GM18508 (cell line): ENCODE data around the gene ANKRD40.
"Not testable (repeated sequence)": the region's sequence is repeated elsewhere in the genome, so short reads cannot be mapped to it uniquely, and the experiment has no call there.

Experiments used
- ATAC-seq: cut with Tn5 transposase; IDR thresholded peaks from one replicate; pipeline ENCODE4 v1.9.1; 2021; ENCODE audit warnings: moderate number of reproducible peaks; ENCODE audit not compliant: insufficient read depth, unreplicated experiment

Gene ANKRD40

DNA sequence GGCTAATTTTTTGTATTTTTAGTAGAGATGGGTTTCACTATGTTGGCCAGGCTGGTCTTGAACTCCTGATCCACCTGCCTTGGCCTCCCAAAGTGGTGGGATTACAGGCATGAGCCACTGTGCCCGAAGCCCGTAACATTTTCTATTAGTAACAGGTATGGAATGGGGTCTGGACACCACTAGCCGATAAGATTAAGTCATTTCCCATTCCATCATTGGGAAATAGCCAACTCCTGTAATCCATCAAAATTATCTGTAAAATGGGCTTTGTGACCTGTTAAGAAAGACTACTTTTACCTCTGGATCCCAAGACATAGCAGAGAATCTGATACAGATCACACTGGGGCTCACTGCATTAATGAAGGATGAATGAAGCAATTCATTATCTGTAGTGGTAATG is 7.8 kb upstream of the ANKRD40 start:
- no peak for ATAC-seq

DNA sequence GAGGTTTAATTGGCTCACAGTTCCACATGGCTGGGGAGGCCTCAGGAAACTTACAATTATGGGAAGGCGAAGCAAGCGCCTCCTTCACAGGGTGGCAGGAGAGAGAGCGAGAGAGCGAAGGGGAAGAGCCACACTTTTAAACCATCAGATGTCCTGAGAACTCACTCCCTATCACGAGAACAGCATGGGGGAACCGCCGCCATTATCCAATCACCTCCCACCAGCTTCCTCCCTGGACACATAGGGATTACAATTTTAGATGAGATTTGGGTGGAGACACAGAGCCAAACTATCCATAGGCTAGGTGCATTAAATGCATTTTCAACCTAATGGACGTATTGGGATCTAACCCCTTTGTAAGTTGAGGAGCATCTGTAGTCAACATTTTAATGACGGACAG is 4.9 kb upstream of the ANKRD40 start:
- no peak for ATAC-seq

DNA sequence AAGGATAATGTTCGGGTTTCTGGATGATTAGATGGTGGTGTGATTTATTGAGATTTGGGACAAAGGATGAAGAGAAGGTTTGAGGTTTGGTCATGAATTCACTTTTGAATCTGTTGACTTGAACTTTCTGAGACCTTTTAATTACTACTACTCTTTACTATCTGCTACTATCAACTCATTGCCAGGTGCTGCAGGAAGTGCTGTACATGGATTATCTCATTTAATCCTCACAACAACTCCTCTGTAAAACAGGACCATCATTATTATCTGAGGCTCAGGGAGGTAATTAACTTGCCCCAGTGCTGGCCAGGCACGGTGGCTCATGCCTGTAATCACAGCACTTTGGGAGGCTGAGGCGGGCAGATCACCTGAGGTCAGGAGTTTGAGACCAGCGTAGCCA is 2.9 kb upstream of the ANKRD40 start:
- no peak for ATAC-seq

DNA sequence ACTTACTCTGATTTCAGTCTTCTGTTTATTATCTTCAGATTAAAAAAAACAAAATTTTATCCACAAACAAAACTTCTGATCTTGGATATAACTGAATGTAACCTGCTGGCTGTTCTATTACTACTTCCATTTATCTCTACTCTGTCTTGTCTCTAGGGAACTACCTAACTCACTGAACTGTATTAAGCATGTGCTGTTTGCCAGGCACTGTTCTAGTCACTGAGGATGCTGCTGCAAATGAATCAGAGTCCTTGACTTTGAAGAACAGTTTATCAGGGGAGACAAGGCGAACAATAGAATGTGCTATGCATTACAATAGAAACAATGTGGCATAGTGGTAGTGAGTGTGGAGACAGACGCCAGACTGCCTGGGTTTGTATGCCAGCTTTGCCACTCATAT is 2.3 kb upstream of the ANKRD40 start:
- no peak for ATAC-seq

DNA sequence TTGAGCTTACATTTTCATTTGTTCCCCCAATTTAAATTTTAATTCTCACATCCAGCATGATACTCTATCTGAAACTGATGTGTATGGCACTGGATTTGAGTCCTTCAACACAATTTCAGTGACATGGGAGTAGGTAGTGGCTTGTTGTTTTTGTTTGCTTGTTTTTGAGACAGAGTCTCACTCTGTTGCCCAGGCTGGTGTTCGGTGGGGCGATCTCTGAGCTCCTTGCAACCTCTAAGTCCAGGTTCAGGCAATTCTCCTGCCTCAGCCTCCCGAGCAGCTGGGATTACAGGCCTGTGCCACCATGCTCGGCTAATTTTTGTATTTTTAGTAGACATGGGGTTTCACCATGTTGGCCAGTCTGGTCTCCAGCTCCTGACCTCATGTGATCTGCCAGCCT is 1.3 kb upstream of the ANKRD40 start:
- not testable (repeated sequence) for ATAC-seq

DNA sequence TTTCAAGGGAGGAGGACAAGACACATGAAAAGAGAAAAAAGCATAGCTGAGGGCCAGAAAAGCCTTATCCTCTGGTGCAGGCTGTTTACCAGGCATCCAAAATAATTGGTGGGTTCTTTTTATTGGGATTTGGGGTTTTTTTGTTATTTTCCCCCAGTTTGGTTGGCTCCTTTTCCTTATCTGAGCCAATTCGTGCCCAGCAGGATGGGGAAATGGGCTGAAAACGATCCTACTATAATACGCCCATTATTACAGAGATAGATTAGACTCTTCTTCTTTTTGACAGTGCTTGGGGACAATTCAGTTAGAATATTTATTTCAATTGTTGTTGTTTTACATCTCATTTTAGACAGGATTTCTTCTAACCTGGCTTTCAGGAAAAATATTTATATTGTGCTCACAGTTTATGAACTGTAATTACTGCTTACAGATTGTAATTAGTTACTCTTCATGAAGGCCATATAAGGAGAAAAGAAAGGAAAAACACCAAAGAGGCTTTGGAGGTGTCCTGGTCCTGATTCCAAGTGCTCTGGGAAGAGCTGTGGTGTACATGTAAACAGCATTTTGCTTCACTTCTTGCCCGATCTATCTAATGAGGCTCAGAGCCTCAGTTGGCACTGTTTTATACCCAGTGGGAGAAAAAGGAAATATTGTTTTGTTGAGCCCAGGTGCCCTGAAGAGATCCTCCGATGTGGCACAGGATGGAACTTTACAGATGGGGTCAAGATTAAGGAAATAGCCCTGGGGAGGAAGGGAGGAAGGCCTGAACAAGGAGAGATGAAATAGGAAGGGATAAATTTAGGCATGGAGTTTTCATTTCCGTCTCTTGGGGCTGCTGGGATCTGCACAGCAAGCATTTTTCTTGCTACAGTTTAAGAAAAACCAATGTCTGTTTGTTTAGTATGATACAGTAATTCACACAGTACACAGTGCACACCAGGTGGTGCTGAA is 611 bp upstream of the ANKRD40 start:
- no peak for ATAC-seq

DNA sequence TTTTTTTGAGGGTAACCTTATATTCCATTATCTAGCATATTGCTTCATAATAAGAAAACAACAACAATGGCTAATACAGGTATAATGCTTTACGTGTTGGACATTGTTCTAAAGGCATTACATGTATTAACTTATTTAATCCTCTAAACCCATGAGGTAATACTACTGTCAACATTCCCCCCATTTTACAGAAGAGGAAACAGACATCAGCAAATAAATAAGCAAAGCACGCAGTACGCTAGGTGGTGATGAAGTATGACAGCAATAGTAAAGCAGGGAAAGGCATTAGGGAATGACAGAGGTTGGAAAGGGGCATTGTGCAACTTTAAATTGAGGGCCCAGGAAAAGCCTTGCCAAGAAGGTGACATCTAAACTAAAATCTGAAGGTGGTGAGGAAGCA is 4.6 kb downstream of the ANKRD40 start:
- no peak for ATAC-seq

DNA sequence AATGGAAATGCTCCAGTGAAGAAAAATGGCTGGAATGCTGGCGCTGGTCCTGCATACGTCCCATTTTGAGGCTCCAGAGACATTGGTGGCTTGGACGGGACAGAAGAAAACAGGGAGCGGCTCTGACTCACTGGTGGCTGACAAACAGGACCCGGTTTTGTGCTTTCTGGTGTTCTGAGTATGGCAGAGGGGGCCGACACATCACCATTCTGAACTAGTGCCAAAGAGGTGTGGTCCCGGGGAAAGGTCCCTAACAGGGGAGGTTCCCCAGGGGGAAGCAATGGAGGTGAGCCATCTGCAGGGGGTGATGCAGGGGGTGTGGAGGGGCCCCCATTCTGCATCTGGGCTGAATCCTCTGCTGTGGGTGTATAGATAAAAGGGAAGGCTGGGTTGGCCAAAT is 8.3 kb downstream of the ANKRD40 start:
- no peak for ATAC-seq

DNA sequence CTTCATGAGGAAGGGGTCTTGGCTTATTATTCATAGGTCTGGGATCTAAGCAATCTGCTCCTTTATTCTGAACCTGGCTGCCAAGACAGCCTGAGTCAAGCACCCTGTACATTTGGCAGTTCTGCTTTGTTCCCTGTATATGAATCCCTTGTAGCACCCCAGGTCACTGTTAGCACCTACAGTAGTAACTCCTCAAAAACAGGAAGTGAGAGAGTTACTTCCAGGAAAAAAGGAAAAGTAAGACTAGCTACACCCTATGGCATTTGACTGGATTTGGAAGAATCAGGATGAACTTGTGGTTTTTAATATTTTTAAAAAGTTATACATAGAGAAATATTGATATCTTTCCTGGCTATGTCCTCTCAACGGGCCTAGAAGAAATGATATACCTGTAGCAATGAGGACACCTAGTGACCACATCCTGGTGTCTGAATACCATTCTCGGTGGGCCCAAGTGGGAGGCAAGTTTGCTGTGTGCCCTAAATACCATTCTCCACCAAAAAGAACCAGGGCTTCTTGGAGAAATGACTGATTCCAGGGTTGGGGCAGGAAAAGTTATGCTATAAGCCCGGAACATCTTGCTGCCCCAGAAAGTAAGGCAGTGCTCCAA is 9.9 kb downstream of the ANKRD40 start:
- ATAC-seq = no peak

DNA sequence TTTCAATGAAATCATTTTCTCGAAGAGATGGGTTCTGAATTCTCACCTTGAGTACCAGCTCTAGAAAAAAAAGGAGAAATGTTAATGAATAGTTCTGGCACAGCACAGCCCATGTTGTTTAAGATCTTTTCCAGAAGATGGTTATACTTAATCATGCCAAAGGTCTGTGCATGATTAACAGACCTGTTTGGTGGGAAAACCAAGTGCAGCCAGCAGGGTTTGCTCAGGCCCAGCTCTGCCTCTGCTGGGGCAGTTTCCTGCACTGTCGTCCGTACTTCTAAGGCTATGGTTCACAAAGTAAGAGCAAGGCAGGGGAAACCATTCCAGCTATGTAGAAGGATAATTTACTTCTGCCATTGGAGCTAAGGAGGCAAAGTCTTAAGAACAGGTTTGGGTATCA is 10.7 kb downstream of the ANKRD40 start:
- ATAC-seq = no peak

DNA sequence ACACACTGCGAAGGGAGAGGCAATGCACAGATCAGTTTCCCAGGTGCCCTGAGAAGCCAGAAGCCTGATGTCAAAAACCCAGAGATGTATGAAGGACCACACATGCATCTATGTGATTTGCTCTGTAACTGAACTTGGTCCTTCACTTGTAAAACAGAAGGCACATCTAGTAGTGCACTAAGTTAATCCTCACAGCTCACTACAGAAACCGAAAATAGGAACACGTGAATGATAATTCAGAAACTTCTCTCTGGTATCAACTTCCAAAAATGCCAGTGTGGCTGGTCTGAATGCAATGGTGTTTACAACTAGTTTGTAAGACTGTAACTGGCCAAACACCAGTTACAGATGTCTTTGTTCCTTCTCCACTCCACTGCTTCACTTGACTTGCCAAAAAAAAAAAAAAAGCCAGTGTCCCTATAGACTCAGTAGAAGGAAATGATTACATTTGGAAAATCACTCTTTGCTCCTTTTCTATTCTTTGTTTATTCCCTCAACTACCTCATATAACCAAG is 11.3 kb downstream of the ANKRD40 start:
- ATAC-seq = no peak

DNA sequence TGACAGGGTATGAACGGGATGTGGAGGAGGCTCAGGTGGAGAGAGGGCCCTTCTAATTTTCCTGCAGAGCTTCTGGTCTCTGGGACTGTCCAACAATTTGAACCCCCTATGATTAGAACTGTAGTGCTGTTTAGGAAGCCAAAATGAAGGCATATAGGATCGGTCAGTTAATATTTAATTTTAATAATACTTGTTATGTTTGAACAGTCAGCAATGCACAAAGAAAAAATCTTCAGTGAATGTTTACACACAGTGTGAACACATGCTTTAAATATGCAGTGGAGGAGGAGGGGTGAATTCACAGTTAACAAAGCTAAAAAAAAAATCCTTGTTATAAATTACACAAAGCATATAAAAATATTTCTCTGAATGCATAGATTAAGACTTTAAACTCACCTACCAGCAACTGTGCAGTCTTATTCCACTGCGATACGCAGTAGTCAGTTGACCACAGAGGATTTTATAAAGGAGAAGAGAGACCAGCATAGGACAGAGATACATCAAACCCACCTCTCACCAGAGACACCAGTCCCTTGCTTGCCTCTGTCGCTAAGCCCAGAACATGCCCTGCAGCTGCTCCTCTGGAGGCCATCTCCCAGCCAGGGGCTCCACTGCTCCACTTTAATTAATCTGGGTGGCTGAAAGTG is 14.6 kb downstream of the ANKRD40 start:
- no peak for ATAC-seq

DNA sequence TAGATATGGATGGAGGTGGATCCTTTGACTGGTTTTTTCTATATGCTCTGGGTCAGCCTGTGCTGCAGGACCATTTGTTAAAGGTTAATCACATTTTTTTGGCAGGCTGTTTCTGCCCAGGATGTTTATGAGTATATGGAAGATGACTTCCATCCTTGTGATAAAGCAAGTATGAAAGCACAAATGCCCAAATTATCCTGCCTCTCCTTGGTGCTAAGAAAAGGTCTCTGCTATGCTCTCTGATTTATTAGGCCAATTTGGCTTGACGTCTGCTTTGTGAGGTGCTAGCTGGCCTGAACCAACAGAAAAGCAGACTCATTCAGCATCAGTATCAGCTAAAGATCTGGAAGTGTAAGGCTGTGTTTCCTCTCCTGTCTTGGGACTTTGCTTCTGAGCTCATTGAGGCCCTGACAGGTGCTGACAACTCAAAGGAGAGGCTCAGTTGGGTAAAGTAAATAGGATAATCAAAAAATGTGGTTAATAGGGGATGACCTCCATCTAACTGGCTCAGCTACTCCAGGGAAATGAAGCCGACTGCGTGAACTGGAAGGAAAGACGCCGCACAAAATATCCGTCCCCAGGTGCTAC is 15.2 kb downstream of the ANKRD40 start:
- no peak for ATAC-seq

DNA sequence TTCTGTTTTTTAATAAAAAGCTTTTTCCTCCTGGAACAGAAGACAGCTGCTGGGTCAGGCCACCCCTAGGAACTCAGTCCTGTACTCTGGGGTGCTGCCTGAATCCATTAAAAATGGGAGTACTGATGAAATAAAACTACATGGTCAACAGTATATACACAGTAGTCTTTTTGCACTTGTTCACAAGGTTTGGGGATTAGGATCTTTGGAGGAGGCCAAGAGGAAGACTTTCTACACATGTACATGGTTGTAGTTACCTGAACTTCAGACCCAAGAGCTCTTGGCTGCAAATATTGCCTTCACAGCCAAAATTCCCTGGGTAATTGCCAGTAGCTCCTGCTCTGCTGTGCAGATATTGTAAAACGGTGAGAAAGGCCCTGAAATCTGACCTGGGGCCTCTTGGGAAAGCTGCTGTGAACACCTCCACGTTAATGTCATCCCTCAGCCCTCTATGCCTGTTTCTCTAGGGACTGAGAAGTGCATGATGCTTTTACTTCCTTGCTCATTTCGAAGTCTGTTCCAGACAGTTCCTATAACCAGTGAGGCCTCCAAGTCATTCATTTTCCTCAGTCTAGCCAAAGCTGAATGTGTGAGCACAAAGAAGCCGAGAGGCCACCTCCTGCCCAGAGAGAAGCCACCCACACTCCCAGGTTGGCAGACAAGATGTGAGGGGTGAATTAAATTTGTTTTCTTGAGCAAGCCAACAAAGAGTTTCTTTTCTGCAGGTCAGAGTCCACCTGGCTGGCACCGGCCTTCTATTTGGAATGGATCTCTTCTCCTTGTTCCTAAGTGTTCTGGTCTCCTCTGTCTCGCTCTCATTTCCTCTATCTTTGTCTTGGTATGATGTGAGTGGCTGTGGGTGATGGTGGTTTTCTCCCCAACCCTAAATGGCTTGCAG is 15.9 kb downstream of the ANKRD40 start:
- no peak for ATAC-seq

DNA sequence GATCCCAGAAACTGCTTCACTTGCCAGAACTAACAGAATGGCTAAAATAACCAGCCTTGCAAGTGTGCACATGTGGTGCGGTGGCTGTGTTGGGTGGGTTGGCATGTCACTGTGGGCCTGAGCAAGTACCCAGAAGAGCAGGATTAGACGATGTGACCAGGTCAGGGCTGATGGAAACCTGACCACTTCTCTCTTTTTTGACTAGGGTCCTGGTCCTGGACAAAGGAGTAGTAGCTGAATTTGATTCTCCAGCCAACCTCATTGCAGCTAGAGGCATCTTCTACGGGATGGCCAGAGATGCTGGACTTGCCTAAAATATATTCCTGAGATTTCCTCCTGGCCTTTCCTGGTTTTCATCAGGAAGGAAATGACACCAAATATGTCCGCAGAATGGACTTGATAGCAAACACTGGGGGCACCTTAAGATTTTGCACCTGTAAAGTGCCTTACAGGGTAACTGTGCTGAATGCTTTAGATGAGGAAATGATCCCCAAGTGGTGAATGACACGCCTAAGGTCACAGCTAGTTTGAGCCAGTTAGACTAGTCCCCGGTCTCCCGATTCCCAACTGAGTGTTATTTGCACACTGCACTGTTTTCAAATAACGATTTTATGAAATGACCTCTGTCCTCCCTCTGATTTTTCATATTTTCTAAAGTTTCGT is 16.7 kb downstream of the ANKRD40 start:
- ATAC-seq = no peak

DNA sequence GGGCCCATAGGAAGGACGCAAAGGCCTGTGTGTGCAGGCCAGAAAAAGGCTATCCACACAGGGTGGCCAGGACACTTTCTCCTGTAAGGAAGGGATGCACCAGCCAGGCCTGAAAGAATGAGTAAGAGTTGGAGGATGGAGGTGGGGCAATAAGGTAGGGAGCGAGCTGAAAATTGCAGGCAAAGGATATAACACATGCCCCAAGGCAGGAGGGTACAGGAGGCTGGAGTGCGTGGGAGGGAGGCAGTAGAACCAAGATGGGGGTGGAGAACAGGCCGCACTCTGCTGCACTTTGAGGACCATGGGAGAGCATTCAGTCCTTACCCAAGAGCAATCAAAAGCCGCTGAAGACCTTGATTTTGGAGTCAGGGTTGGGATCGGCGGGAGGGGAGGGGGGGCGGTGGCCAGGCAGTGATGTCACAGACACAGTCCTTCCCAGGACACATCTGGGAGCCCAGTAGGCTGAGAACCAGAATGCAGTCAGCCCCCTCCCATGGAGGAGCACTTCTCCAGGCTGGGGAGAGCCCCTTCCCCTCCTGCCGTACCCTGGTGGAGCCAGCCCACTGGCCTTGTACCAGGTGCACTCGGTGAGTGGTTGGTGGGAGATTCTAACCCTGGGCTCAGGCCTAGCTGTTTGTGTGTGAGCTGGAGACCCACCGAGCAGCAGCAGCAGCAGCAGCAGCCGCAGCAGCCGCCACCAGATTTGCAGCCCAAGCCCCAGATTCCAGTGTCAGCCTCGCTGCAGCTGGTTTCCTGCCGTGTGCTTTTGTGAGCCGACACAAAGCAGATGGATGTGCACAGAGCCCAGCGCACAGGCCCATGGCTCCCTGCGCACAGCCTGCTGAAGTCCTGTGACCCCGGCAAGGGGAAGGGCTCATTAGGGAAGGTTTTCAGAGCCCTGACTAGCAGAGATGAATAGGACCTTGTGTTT is 17.5 kb downstream of the ANKRD40 start:
- ATAC-seq = no peak

DNA sequence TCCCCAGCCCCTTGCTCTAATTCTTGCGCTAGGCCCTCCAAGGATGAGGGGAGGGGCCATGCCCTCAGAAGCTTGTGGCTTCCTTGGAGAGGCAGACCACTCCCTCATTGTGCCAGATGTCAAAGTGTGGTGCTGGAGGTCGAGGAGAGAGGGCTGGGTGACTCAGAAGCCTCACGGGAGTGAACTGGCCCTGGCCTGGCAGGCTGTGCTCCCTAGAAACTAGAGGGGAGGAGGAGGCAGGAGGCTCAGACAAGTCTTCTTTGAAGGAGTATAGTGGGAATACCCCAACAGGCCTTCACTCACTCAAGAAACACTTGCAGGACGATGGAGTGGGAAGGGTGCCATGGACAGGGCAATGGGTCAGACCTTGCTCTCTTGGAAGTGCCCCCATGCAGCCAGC is 18.5 kb downstream of the ANKRD40 start:
- no peak for ATAC-seq

DNA sequence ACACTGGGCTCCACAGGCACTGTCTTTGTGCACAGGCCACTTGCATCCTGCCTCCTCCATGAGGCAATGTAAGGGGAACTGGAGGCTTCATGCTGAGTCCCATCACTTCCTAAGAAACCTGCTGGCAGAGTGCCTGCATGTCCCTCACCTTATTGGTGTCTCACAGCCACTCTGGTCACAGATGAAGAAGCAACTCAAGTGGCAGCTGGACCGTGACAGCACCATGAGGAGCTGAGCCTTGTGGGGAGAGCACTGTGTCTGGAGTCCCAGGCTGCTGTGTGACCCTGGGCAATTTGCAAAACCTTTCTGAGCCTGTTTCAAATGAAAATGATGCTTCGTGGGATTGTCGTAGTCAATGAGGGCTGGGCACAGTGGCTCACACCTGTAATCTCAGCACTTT is 19.5 kb downstream of the ANKRD40 start:
- ATAC-seq = no peak
